Loucy (cell line): Measurements from ENCODE around the gene LCMT2.

Source experiments
- EZH2phosphoT487 ChIP-seq: fragments of 200-600 bp; IDR thresholded peaks from 2 replicates; pipeline ENCODE4 v1.6.1; 2018; ENCODE audit warnings: antibody characterized with exemption, mild to moderate bottlenecking, moderate library complexity, borderline replicate concordance
- TF ChIP-seq, protein P1 (sequence below): fragments of 200-600 bp; sonication (generic); conservative IDR thresholded peaks from 2 replicates; pipeline ENCODE4 v1.5.1; 2014; ENCODE audit warnings: mild to moderate bottlenecking, antibody characterized with exemption, low read length

DNA sequence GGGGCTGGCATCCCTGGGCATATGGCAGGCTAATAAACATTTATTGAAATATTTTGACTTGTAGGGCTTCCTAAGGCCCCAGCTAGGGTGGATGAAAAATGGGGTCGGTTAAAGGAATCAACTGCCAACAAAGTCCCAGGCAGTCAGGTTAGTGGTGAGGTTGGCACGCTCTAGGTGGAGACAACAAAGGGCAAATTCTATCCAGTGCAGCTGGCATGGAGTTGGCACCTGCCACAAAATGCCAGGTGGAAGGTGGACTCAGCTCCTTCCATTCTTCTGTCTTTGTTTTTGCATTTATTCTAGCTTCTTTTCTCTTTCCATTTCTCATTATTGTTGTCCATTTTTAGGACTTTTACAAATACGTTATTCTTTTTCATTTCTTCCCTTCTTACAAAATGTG lies 31.0 kb downstream of the LCMT2 start:
- TF ChIP-seq, protein P1, sequence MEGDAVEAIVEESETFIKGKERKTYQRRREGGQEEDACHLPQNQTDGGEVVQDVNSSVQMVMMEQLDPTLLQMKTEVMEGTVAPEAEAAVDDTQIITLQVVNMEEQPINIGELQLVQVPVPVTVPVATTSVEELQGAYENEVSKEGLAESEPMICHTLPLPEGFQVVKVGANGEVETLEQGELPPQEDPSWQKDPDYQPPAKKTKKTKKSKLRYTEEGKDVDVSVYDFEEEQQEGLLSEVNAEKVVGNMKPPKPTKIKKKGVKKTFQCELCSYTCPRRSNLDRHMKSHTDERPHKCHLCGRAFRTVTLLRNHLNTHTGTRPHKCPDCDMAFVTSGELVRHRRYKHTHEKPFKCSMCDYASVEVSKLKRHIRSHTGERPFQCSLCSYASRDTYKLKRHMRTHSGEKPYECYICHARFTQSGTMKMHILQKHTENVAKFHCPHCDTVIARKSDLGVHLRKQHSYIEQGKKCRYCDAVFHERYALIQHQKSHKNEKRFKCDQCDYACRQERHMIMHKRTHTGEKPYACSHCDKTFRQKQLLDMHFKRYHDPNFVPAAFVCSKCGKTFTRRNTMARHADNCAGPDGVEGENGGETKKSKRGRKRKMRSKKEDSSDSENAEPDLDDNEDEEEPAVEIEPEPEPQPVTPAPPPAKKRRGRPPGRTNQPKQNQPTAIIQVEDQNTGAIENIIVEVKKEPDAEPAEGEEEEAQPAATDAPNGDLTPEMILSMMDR, result no peak
- TF ChIP-seq EZH2phosphoT487, result no peak
